ENCODE data around the gene CLEC18C. TPM values are rescaled to one million over a fixed set of nuclear protein-coding genes. Genes with fewer than 3 reads are reported as not detected.
"Not testable (repeated sequence)": the region's sequence is repeated elsewhere in the genome, so short reads cannot be mapped to it uniquely, and the experiment has no call there.

The CLEC18C gene
- total RNA-seq, 3 donors from 2014 or later = 0.61 to 0.87 (median 0.70) TPM

GRCh38 chr16:70151391-70151790 is 22.2 kb upstream of the CLEC18C start:
- Histone ChIP-seq H3K9me3 (no peaks in the 10 kb centered on the region), H3K36me3 (ENCODE audit: low read depth) (peaks cover 20% of the 10 kb centered on the region), H3K4me1 (ENCODE audit: low read depth) (peaks cover 18% of the 10 kb centered on the region), H3K4me3 (no peak overlapping the region)
- TF ChIP-seq CTCF (IDR thresholded peaks at IDR 0.05) = no peak
- DNase-seq (no peak), ATAC-seq (peak; percentile 46)
- intact Hi-C loops (cut with DNase I, micrococcal nuclease) = no loop called here

DNA sequence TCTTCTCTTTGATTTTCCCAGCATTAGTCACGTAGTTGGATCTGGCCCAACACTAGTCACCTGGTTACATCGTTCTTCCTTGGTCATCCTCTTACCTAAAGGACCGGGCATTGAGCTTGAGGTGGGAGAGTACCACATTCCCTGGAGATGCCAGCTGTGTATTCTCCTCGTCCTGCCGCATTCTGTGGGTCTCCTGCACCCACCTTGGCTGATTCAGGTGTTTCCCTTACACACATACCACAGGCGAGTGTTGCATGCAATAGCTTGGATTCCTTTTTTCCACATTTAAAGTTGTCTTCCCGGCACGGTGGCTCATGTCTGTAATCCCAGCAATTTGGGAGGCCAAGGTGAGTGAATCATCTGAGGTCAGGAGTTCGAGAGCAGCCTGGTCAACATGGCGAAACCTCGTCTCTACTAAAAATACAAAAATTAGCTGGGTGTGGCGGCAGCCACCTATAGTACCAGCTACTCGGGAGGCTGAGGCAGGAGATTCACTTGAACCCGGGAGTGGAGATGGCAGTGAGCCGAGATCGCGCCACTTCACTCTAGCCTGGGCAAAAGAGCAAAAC is 21.6 kb upstream of the CLEC18C start:
- TF ChIP-seq CTCF (IDR thresholded peaks at IDR 0.05) = no peak
- DNase-seq (peak in 1 of 3 donors; percentile 53), ATAC-seq (peak; percentile 50)
- H3K4me3 ChIP-seq = no peak overlapping the region
- intact Hi-C loops (cut with DNase I, micrococcal nuclease) = no loop called here
- H3K36me3 ChIP-seq (ENCODE audit: low read depth) = peaks cover 26% of the 10 kb centered on the region
- no peaks in the 10 kb centered on the region for H3K9me3 ChIP-seq
- peaks cover 18% of the 10 kb centered on the region for H3K4me1 ChIP-seq (ENCODE audit: low read depth)

- Histone ChIP-seq H3K4me1 (ENCODE audit: low read depth) (peaks cover 18% of the 10 kb centered on the region), H3K9me3 (no peaks in the 10 kb centered on the region), H3K4me3 (no peak overlapping the region), H3K36me3 (ENCODE audit: low read depth) (peaks cover 29% of the 10 kb centered on the region)
- peak; percentile 18 for TF ChIP-seq CTCF (IDR thresholded peaks at IDR 0.05)
- intact Hi-C loops (cut with DNase I, micrococcal nuclease) = no loop called here
- ATAC-seq (peak; percentile 84), DNase-seq (peak; percentile 37 to 73 (median 61))
Observed at GRCh38 chr16:70152578-70153302, 20.8 kb upstream of the CLEC18C start.

GRCh38 chr16:70154736-70155135 is 18.9 kb upstream of the CLEC18C start:
- DNase-seq; H3K9me3 ChIP-seq; H3K4me3 ChIP-seq; ATAC-seq; intact Hi-C loops (cut with DNase I, micrococcal nuclease): not testable (repeated sequence)
- peaks cover 22% of the 10 kb centered on the region for H3K36me3 ChIP-seq (ENCODE audit: low read depth)
- H3K4me1 ChIP-seq (ENCODE audit: low read depth) = peaks cover 18% of the 10 kb centered on the region

GRCh38 chr16:70156207-70156978 is 17.2 kb upstream of the CLEC18C start:
- DNase-seq = no peak
- intact Hi-C loops (cut with DNase I, micrococcal nuclease) = no loop called here
- peaks cover 16% of the 10 kb centered on the region for H3K4me1 ChIP-seq (ENCODE audit: low read depth)
- ATAC-seq = no peak
- H3K36me3 ChIP-seq (ENCODE audit: low read depth) = peaks cover 26% of the 10 kb centered on the region
- no peak overlapping the region for H3K4me3 ChIP-seq
- TF ChIP-seq CTCF (IDR thresholded peaks at IDR 0.05) = no peak
- H3K9me3 ChIP-seq = no peaks in the 10 kb centered on the region

- Histone ChIP-seq H3K4me3 (no peak overlapping the region), H3K9me3 (no peaks in the 10 kb centered on the region), H3K36me3 (ENCODE audit: low read depth) (peaks cover 26% of the 10 kb centered on the region), H3K4me1 (ENCODE audit: low read depth) (peaks cover 9% of the 10 kb centered on the region)
- DNase-seq (no peak), ATAC-seq (no peak)
- intact Hi-C loops (cut with DNase I, micrococcal nuclease) = no loop called here
- no peak for TF ChIP-seq CTCF (IDR thresholded peaks at IDR 0.05)
Observed at GRCh38 chr16:70157105-70157476, 16.5 kb upstream of the CLEC18C start.
